Activated gamma-delta T cell treated with Interleukin-2 at 50 U/mL for 16 hours (primary cell): Measurements from ENCODE around the gene PTPRJ.
A peak's percentile ranks its signal among the peaks of the same experiment; 100 is the strongest.

Experiments used
- DNase-seq: peaks from one replicate; pipeline ENCODE4 v3.0.0-alpha.2; 2020

The PTPRJ gene

GRCh38 chr11:48043111-48043990 lies 63.0 kb downstream of the PTPRJ start:
- no peak for DNase-seq

GRCh38 chr11:48043991-48044512 lies 63.7 kb downstream of the PTPRJ start:
- DNase-seq = no peak

GRCh38 chr11:48044577-48044976 lies 64.2 kb downstream of the PTPRJ start:
- no peak for DNase-seq

GRCh38 chr11:48045536-48045935 lies 65.2 kb downstream of the PTPRJ start:
- DNase-seq = no peak

GRCh38 chr11:48047616-48048015 lies 67.3 kb downstream of the PTPRJ start:
- no peak for DNase-seq

GRCh38 chr11:48049036-48049435 lies 68.7 kb downstream of the PTPRJ start:
- DNase-seq = no peak

- DNase-seq = no peak
These were observed 69.9 kb downstream of the PTPRJ start for GRCh38 chr11:48050304-48050703.

GRCh38 chr11:48051217-48051830 lies 71.0 kb downstream of the PTPRJ start:
- DNase-seq = no peak

- no peak for DNase-seq
These were observed 72.1 kb downstream of the PTPRJ start for GRCh38 chr11:48052183-48053044.

GRCh38 chr11:48054994-48055291 lies 74.6 kb downstream of the PTPRJ start:
- no peak for DNase-seq

- peak; percentile 55 for DNase-seq
These were observed 75.2 kb downstream of the PTPRJ start for GRCh38 chr11:48055292-48056132.

GRCh38 chr11:48056325-48057183 lies 76.2 kb downstream of the PTPRJ start:
- DNase-seq = no peak

GRCh38 chr11:48058064-48058463 lies 77.7 kb downstream of the PTPRJ start:
- DNase-seq = no peak

- no peak for DNase-seq
These were observed 78.4 kb downstream of the PTPRJ start for GRCh38 chr11:48058788-48059187.

GRCh38 chr11:48062649-48063048 lies 82.3 kb downstream of the PTPRJ start:
- no peak for DNase-seq

GRCh38 chr11:48063424-48063978 lies 83.1 kb downstream of the PTPRJ start:
- DNase-seq = no peak

GRCh38 chr11:48064306-48064705 lies 83.9 kb downstream of the PTPRJ start:
- no peak for DNase-seq

GRCh38 chr11:48066881-48067800 lies 86.8 kb downstream of the PTPRJ start:
- no peak for DNase-seq

GRCh38 chr11:48073031-48073861 lies 92.9 kb downstream of the PTPRJ start:
- no peak for DNase-seq
